GM12892 (cell line): ENCODE results near the gene ZMYND10.

Experiments used
- POLR2A ChIP-seq: IDR thresholded peaks from 2 replicates; pipeline ENCODE4 v1.6.1; 2011; ENCODE audit warnings: low read depth, low read length, control low read depth
- TAF1 ChIP-seq: IDR thresholded peaks from 2 replicates; pipeline ENCODE4 v1.6.1; 2011; ENCODE audit warnings: low read depth, mild to moderate bottlenecking, control low read depth, low read length, borderline replicate concordance

DNA sequence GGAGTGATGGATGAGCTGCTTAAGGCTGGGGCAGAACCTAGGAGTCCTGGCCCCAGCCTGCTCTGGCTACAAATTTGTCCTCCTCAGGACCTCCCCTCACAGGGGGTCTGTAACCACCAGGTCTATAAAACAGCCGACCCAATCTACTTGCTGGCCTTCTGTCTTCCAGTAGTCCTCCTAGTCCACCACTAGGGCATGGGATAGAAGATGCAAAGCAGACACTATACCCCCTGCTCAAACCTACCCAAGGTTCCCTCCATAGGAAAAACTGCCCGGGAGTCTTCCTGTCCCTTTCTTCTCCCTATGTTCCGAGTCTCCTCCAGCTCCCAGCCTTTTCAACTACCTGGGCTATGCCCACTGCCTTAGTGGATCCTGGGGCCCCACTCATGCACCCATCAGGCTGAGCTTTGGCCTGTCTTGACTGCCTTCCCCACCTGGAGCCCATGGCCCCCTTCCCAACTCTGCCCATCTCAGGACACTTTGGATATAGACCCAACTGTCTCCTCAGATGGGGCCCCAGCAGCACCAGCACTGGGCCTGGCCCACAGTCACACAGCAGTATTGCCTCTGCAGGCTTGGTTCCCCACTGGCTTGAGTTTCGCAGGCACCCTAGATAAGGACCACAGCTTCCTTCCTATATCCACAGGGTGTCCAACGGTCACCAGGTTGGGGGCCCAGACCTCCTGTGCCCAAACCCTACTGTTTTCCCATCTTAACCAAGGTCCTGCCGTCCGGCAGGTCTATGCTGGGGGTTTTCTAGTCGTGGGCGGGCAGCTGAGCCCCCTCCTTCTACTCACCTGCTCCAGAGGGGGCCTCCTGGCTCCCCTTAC, 47.4 kb downstream of the ZMYND10 start:
- no peak for TF ChIP-seq POLR2A
- TF ChIP-seq TAF1: no peak
